GM18499 (cell line): ENCODE data around the gene STXBP5.
A peak's percentile ranks its signal among the peaks of the same experiment; 100 is the strongest.

Source experiments
- ATAC-seq: cut with Tn5 transposase; IDR thresholded peaks from one replicate; pipeline ENCODE4 v1.9.1; 2021; ENCODE audit warnings: moderate number of reproducible peaks; ENCODE audit not compliant: insufficient read depth, unreplicated experiment

STXBP5 gene

DNA sequence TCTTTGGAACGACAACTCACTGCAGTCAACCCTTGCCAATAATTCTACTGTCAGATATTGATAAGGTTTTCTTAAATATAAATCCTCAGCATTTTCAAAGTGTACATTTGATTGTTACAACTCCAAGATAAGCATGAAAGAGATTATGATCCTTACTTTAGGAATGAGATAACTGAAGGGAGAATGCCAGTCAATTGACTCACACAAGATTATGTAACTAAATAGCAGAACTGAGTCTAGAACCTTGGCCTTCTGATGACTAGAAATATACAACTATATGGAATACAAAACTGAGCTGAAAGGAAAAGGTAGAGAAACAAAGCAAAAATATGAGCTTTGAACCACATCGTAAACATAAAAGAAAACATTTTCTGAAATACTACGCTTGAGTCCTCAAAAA is 26.9 kb upstream of the STXBP5 start:
- no peak for ATAC-seq

DNA sequence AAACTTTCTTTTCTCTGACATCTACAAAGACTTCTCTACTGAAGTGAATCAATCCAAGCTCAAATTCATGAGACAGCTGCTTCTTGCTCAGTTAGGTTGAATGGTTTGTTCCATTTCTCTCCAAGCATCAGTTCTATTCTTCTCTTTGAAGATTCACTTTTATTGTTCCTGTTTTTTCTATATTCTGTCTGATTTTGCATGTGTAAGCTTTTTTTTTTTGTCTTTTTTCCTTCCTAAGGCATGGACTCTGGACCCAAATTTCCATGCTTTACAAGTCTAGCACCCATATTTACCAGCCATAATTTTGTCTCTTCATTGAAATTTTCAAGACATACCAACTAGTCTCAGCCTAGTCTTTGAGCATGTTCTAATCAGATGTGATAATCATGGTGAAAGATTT is 25.9 kb upstream of the STXBP5 start:
- no peak for ATAC-seq

DNA sequence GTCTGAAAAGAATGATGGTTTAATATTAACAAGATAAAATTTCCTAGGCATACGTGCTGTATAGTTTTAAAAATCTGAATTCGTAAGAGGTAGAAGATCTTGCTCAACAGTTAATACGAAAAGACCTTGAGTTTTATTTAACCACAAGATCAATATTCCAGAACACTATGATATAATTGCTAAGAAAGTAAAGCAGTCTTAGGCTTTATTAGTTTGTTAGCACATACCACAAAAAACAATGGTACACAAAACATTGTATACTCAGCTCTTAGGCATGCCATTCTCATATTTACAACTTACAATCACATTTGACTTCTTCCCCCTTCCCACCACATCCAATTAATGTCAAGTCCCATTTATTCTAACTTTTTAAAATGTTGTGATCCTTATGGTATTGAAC is 24.4 kb upstream of the STXBP5 start:
- no peak for ATAC-seq

DNA sequence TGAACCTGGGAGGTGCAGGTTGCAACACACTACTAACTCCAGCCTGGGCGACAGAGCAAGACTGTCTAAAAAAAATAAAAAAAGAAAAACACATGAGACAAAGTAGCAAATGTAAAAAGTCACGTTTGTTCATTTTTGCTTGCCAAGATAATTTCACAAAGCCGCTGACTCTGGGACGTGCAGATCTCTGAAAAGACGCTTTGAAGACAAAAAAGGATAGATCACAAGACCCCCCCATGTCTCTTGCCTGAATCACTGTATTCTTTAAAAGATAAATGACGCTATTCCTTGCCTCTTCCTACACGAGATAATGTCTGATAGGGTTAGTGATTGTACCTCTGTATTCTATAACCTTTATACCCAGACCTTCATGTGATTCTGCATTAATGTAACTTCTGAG is 23.3 kb upstream of the STXBP5 start:
- no peak for ATAC-seq

DNA sequence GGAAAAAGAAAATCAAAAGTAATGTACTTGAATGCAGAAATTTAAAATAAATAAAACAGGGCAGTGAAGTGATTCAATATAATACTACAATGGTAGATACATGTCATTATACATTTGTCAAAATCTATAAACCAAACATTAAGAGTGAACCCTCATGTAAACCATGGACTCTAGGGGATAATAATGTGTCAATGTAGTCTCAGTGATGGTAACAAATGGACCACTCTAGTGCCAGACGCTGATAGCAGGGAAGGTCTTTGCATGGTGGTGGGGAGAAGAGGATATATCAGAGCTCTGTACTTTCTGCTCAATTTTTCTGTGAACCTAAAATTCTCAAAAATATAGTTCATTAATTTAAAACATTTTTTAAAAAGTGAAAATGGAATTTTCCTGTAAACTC is 19.8 kb upstream of the STXBP5 start:
- ATAC-seq: no peak

DNA sequence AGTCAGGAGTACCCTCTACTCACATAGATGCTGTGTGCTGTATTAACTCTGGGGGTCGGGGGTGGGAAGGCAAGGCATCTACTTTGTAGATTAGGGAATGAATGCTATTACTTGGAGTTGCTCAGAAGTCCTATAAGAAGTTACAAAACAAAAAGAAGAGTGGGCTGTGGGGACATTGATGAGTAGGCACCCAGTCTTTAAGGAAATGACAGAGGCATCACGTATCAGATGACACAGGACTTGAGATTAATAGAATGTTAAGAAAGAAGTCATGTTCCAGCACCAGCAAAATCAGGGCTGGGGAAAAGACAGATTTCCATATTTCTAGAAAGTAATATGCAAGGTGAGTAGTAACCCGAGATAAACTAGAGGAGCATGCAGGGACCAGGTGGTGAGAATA is 19.0 kb upstream of the STXBP5 start:
- ATAC-seq: no peak

DNA sequence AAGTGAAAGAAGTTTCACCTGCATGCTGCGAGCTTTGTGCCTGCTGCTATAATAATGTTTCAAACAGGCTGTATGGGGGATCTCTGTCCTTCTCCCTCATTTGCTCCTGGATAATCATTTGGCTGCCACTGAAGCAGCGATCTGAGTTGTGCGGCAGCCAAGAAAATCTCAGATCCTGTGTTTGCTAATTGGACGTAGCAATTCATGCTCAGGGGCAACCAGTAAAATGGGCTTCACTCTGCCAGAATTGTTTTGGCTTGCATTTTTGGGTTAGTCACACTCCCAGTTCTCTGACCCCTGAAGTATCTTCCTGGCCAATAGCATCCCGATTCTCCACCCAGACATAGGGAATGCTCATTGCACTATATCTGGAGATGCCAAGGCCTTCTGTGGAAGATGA is 13.7 kb upstream of the STXBP5 start:
- no peak for ATAC-seq

DNA sequence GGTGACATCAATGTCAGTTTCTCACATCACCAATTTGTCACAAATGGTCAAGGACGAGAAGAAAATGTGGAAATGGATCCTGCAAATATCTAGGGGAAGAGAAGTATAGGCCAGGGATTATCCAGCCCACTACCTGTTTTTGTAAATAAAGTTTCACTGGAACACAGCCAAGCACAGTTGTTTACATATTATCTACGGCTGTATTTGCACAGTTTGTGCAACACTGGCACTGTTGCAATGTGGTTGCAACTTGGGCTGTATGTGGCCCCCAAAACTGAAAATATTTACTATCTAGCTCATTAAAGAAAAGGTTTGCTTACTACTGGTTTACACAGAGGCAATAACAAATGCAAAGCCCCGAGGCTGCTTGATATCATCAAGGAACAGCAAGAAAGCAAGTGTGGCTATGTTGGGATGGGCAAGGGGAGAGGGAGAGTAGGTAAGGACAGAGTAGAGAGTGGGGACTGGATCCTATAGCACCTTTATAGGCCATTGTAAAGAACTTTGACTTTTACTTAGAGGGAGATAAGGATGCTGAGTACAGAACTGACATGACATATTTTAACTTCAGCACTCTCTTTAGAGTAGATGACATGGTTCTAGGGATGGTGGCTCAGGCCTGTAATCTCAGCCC is 11.8 kb upstream of the STXBP5 start:
- no peak for ATAC-seq

DNA sequence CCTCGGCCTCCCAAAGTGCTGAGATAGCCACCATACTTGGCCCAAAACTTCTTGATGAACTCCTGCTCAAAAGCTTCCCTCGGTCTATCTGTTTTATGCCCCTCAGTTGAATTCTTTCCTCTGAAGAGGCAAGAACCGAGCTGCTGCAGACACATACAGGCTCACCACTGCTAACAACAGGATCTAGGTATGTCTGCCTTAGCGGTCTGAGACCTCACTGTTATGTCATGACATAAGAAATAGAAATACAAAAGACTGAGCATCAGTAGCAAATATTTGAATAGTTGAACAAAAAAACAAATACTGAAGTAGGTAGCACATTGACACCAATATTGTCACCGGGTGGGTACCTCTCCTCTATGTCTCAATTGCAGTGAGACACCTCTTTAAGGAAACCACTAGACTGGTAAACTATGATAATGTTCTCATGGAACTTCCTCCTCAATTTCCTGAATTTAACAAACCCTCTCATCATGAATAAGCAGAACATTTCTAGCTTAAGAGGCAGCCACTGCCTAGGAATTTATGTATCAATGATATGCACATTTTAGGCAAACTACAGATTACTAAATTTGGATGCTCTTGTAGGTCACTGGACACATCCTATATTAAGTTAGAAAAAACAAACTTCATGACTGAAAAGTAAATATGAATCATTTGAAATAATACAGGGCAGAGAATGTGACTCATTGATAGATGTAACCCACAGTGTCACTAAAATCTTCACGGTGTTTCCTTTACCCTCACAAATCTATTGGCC is 9.4 kb upstream of the STXBP5 start:
- no peak for ATAC-seq

DNA sequence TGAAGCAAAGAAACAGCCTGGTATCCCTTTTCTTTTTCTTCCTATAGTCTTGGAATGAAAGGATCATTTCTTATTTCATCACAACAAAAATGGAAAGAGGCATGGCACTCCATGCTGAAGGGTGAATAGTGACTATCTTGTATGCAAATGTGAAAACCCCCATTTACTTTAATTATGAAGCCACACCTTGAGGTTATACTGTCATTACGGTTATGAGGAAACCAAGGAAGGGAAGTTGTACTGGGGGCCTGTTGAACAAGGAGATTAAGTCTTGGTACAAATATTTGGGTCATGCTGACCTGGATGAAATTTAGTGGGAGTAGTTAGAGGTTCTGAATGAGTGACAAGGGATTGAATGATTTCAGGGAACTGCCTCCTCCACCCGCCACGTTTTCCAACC is 8.7 kb upstream of the STXBP5 start:
- ATAC-seq: no peak

DNA sequence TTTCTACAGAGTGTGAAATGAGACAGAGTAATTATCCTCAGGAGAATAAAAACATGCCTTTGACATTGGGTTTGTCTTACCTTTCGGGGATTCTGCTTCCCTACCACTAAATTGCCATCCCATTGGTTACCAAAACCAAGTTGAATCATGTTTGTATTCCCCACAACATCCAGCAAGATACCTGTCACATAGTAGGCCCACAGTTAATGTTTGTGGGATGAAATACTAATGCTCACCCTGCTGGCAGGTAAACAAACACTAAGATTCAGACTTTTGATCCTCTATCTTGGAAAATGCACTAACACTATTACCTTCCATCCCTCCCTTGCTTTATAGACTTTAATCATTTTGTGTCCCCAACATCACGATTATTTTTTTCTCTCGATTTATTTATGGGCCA is 8.2 kb upstream of the STXBP5 start:
- ATAC-seq: no peak

DNA sequence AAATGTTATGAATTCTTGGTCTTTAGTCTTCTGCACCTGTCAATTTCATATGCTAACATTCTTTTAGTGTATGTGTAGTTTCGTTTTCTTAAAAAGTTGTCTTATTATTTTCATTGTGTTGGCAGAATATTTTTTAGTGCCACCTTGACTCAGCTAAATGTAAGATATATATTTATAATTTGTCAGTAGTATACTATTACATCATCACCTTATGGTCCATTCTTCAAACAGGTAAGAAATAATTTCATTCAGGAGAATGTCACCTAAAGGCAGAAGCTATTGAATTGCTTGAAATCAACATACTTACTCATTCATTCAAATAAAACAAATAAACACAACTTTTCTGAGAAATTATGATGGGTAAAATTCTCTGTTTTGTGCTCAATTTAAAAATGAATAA is 3.5 kb upstream of the STXBP5 start:
- no peak for ATAC-seq

DNA sequence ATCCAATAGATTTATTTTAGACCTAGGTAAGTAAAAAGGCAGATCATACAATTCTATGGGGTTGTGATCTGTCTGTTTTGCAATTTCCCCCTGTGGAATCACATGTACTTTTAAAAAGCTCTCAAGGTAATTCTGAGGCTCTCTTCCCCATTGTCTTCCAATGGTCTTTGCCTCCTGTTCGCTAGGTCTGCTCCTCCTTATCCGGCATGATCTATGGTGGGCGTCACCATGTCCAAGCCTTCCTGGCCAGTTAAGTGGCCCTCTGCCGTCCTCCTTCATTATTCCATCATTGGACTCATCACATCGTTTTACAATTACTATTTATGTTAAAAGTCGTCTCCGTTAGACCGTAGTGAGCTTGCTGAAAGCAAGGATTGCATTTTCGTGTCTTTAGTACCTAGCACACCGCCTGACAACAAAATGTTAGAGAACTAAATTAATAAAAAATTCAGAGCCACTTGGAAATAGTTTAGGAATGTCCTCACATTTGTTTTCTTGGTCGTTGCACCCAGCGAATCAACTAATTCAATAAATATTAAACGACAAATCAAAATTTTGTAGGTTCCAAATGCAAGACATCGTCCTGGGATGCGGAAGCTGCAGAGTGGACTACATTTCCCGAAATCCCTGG is 2.2 kb upstream of the STXBP5 start:
- no peak for ATAC-seq

DNA sequence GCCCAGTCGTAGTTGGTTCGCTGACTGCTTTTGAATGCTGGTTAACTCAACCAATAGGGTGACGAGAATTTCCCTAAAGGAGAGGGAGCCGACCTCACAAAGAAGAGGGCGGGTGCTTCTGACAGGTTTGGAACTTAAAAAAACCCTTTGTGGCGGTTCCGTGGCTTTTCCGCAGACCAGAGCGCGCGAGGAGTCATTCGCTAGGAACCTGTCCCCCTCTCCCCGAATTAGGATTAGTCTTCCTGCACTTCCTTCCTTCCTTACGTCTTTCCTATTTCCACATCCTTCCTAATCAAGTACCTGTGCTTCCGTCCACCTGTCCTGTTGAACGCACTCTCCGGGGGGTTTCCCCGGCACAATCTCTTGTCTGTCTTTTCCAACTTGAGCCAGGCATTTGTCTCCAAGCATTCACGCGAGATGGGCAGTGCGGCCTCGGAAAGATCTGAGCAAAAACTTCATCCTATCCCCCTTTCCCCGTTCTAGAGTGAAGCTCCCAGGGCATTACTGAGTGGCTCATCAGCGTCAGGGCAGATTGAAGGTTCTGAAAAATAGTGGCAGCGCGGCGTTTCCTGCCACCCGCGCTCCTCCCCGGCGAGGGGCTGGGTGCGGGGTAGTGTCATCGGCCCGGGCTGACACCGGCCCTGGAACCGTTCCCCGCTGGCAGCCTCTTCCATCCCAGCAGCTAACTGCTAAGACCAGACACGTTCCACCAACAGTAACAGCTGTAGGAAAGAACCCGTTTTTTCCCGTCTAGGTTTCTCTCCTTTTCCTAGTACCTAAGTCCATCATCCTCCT is 1.5 kb upstream of the STXBP5 start:
- ATAC-seq: peak; percentile 82

DNA sequence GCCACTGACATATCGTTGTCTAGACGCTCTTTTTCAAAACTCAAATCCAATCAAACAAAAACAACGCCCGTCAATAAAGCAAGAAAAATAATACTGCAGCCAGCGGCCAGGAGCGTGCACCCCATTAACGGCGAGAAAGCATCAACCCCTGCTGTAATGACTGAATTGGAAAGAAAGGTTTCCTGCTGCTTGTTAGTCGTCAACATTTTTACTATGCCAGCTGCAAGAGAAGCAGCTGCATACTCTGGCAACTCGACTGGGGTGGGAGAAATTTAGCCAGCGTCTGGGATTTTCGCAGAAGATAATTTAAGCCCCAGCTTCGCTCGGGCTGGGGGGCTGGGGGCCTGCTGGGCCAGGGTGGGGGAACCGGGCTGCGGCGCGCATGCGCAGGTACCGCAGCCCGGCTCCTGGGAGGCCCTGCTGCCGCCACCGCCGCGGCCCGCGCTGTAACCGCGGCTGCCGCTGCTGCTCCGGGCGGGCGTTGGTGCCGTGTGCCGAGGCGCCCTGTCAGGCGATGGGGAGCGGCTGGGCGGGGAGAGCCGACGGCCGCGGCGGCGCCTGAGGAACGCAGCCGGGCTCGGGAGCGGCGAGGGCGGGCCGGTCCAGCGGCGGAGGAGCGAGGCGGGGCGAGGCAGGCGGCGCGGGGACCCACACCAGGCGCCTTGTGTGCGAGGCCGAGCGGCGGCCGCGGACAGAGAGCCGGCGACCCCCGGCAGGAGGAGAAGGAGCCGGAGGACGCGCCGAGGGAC is 732 bp upstream of the STXBP5 start:
- ATAC-seq: no peak

DNA sequence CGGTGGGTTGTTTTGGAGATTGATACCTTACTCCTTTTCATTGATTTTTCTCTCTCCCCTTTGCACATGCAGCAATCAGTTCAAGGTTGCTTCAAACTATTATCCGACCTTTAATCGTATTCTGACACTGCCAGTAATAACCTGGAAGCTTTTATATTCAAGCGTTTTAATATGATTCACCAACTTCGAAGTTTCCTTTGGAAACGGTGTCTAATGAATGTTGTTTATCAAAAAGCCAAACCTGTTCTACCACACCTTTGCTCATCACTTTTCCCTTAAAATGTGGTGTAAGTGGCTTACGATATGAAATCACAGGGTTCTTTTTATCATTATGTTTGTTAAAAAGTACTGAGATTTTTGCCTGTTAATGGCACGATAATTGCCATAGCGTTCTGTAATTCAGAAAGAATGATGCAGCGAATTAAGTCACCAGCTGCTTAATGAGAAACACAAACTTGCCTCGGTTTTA is 660 bp downstream of the STXBP5 start:
- ATAC-seq: no peak

DNA sequence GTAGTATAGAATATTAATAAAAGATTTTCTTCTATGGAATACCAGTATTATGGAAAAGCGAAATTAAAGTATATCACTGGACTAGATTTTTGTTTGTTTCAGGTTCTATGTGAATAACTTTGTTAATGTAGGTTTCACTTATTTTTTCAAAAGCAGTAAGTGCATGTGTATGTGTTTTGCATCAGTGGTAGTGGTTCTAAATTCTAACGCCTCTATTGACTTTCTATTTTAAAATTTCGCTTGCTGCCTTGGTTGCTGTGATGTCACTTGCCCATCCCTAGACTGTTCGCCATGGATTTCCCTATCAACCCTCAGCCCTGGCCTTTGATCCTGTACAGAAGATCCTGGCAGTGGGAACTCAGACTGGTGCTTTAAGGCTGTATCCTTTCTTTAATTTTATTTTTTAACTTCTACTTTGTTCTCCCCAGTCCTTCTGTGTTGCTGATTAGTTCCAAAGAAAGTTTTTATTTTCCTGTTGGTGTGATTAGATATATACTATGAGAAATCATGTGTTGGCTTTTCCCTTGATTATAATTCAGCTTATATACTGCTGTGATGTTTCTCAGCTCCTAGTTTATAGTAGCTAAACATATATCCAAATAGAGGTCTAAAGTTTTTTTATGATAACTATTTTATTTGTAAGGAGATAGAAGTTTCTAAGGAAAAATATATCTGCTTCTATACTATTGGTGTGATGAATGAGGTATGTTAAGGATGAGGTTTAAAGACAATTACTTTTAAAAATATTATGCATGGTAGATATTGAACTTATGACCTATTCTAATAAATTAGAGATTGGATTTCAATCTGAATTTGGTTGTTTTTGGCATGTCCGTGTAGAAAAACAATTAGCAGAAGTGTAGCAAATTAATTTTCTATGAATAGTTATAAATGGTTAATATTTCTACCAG is 1.7 kb downstream of the STXBP5 start:
- ATAC-seq: no peak

DNA sequence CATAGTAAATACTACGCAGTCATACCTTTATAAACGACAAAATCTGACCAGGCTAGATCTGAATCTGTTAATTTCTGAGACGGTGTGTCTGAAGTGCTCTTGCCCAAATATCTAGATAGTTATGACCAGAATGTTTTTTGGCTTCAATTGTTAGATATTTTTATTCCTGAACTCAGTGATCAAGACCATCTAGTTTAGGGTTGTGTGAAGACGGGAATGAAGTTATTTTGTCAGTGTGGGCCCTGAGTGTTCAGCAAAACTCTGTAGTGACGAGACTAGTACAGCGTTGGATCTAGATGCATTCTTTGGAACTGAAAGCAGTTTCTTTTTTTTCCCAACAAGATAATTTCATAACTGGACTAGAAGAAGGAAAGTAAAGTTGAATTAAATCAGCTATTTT is 3.1 kb downstream of the STXBP5 start:
- no peak for ATAC-seq
